DOHH2 (cell line): ENCODE results near the gene JAG2.

ENCODE experiments used
- EZH2phosphoT487 ChIP-seq: fragments of 200-600 bp; sonication (generic); IDR thresholded peaks from 2 replicates; pipeline ENCODE4 v1.6.1; 2017; ENCODE audit warnings: borderline replicate concordance, mild to moderate bottlenecking, antibody characterized with exemption, low read length, moderate library complexity, mixed read lengths
- TF ChIP-seq, protein P1 (sequence below): fragments of 200-600 bp; sonication (generic); IDR thresholded peaks from one replicate; pipeline ENCODE4 v1.5.1; 2014; ENCODE audit warnings: antibody characterized with exemption, mild to moderate bottlenecking, low read depth, low read length; ENCODE audit not compliant: poor library complexity, severe bottlenecking

DNA sequence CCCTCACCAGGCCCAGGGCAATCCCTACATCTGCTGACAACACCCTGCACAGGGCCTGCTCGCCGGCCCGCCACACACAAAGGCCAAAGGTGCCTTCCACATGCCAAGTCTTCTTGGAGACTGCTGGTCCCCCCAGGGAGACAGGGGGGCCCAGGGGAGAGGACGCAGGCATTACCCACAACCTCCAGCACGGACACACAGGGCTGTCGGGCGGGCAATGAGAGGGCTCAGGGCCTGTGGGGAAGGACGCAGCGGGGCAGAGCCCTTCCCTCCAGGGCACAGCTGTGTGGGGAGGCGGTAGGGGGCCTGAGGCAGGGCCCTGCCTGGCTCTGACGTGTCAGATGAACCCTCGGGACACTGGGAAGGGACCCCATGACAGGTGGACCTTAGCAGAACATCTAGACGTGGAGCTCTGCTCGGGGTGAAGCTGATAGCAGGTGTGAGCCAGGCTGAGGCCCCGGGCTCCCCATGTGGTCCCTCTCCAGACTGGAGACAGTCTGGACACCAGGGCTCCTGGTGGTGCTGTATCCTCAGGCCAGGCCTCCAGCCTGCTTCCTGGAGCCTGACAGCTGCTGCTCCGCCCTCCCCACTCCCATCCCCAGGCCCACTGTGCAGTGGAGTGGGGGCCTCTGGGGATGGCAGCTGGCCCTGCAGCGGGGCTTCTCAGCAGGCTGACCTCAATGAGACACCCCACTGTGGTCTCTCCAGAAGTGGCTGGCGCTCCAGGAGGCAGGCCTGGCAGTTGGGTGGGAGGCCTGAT is 44.1 kb upstream of the JAG2 start:
- TF ChIP-seq, protein P1, sequence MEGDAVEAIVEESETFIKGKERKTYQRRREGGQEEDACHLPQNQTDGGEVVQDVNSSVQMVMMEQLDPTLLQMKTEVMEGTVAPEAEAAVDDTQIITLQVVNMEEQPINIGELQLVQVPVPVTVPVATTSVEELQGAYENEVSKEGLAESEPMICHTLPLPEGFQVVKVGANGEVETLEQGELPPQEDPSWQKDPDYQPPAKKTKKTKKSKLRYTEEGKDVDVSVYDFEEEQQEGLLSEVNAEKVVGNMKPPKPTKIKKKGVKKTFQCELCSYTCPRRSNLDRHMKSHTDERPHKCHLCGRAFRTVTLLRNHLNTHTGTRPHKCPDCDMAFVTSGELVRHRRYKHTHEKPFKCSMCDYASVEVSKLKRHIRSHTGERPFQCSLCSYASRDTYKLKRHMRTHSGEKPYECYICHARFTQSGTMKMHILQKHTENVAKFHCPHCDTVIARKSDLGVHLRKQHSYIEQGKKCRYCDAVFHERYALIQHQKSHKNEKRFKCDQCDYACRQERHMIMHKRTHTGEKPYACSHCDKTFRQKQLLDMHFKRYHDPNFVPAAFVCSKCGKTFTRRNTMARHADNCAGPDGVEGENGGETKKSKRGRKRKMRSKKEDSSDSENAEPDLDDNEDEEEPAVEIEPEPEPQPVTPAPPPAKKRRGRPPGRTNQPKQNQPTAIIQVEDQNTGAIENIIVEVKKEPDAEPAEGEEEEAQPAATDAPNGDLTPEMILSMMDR, result no peak
- TF ChIP-seq EZH2phosphoT487, result no peak
